HepG2 (cell line): Measurements from ENCODE around the gene RNF149. TPM values are rescaled to one million over a fixed set of nuclear protein-coding genes. Genes with fewer than 3 reads are reported as not detected.

Experiments used
- BRCA1 ChIP-seq: sonication (generic); formaldehyde crosslinking; IDR thresholded peaks from 2 replicates; pipeline ENCODE4 v1.4.0; 2020; ENCODE audit warnings: missing genetic modification reagents
- HDAC2 ChIP-seq: sonication (generic); formaldehyde crosslinking; IDR thresholded peaks from 2 replicates; pipeline ENCODE4 v1.4.0; 2020; ENCODE audit warnings: missing genetic modification reagents
- KDM3A ChIP-seq: IDR thresholded peaks from 2 replicates; pipeline ENCODE4 v1.6.1; 2018; ENCODE audit warnings: low read depth, missing compliant biosample characterization
- NKX3-1 ChIP-seq: sonication (generic); formaldehyde crosslinking; IDR thresholded peaks from 2 replicates; pipeline ENCODE4 v1.5.0; 2020; ENCODE audit warnings: missing genetic modification reagents
- RFXANK ChIP-seq: IDR thresholded peaks from 2 replicates; pipeline ENCODE4 v1.6.1; 2016
- YY1 ChIP-seq: IDR thresholded peaks from 2 replicates; pipeline ENCODE4 v1.6.1; 2011; ENCODE audit warnings: low read length, low read depth, moderate library complexity, mild to moderate bottlenecking; ENCODE audit not compliant: insufficient read depth, insufficient replicate concordance
- ZFAT ChIP-seq: sonication (generic); formaldehyde crosslinking; conservative IDR thresholded peaks from 2 replicates; pipeline ENCODE4 v1.8.1; 2023; ENCODE audit warnings: missing genetic modification reagents, inconsistent platforms
- ZNF552 ChIP-seq: sonication (generic); formaldehyde crosslinking; IDR thresholded peaks from 2 replicates; pipeline ENCODE4 v1.9.0; 2022; ENCODE audit warnings: missing genetic modification reagents, mild to moderate bottlenecking, borderline replicate concordance
- polyA plus RNA-seq, 8 experiments: library from polyadenylated mRNA; depleted of rRNA in 3 of 8; stranded (reverse) in 7 of 8; unstranded in 1 of 8; fragments of >200 nt; fragmentation: Illumina TruSeq in 4 of 8; extraction: Trizol in 4 of 8; gene quantifications; 2 replicates each; pipeline versions ENCODE4 v1.2.1 to v1.2.3, GENCODE V29; 2011 to 2016; ENCODE audit warnings: low read depth in 4 of 8, missing spikeins in 1 of 8, mixed read lengths in 1 of 8; ENCODE audit not compliant: insufficient read depth in 1 of 8
- total RNA-seq, 5 experiments: library from RNA; depleted of rRNA; stranded (reverse); fragments of >200 nt; fragmentation: Illumina TruSeq; extraction: Trizol; gene quantifications; 2 replicates each; pipeline ENCODE4 v1.2.3, GENCODE V29; 2016; ENCODE audit warnings: low read depth in 1 of 5
- TF ChIP-seq, protein P1 (sequence below): sonication (generic); formaldehyde crosslinking; IDR thresholded peaks from 2 replicates; pipeline ENCODE4 v1.5.0; 2020; ENCODE audit warnings: mild to moderate bottlenecking, missing genetic modification reagents
- TF ChIP-seq, protein P2 (sequence below): sonication (generic); formaldehyde crosslinking; IDR thresholded peaks from 2 replicates; pipeline ENCODE4 v1.8.1; 2023; ENCODE audit warnings: mild to moderate bottlenecking, inconsistent platforms, moderate library complexity, missing genetic modification reagents, borderline replicate concordance
- TF ChIP-seq, protein P3 (sequence below): sonication (generic); formaldehyde crosslinking; IDR thresholded peaks from 2 replicates; pipeline ENCODE4 v1.4.0; 2020; ENCODE audit warnings: missing genetic modification reagents, mild to moderate bottlenecking, borderline replicate concordance
- TF ChIP-seq, protein P4 (sequence below): sonication (generic); formaldehyde crosslinking; IDR thresholded peaks from 2 replicates; pipeline ENCODE4 v1.5.1; 2020; ENCODE audit warnings: mild to moderate bottlenecking, missing genetic modification reagents, moderate library complexity
- TF ChIP-seq, protein P5 (sequence below): sonication (generic); formaldehyde crosslinking; IDR thresholded peaks from 2 replicates; pipeline ENCODE4 v1.8.0; 2023; ENCODE audit warnings: mild to moderate bottlenecking, missing genetic modification reagents

The RNF149 gene
- total and polyA plus RNA-seq, 2 of the 13 experiments (the other 11 are each of a cell fraction or from before 2014, with no cell fraction given) = 87.6 to 109 TPM

DNA sequence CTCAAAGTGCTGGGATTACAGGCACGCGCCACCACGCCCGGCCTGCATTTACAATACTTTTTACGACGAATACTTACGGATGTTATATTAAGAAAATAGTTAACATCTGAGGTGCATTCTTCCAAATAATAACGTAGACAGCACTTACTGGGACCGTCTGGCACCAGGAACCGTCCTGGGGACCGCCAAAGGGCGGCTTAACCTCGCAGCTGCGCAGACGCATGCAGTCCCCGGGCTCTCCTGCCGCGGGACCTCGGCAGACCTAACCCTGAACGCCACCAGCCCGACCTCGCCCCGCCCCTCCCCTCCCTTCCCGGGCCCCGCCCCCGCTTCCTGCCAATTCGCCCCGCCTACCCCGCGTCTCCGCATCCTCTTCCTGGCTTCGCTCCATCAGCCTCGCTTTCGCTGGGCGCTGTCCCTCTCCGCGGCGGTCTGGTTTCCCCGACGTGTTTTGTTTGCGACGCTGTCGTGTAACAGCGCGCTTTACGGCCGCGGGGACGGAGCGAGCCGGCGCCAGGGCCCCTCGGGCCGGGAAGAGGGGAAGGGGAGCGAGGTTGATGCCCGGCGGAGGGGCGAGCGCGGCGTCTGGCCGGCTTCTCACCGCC, 56.0 kb downstream of the RNF149 start, which contains the start of gene CNOT11 (continued):
- TF ChIP-seq ZNF552 (CRISPR knock-in tag) (peak; percentile 86; the same call in 1 of the 2 replicates), KDM3A (CRISPR knock-in tag) (peak; percentile 79), ZFAT (CRISPR knock-in tag) (no peak), NKX3-1 (CRISPR knock-in tag) (no peak; the same call in none of the 2 replicates), BRCA1 (CRISPR knock-in tag) (no peak; the same call in 1 of the 2 replicates), HDAC2 (peak; percentile 84), YY1 (peak; percentile 66), RFXANK (no peak)
- TF ChIP-seq, protein P1, sequence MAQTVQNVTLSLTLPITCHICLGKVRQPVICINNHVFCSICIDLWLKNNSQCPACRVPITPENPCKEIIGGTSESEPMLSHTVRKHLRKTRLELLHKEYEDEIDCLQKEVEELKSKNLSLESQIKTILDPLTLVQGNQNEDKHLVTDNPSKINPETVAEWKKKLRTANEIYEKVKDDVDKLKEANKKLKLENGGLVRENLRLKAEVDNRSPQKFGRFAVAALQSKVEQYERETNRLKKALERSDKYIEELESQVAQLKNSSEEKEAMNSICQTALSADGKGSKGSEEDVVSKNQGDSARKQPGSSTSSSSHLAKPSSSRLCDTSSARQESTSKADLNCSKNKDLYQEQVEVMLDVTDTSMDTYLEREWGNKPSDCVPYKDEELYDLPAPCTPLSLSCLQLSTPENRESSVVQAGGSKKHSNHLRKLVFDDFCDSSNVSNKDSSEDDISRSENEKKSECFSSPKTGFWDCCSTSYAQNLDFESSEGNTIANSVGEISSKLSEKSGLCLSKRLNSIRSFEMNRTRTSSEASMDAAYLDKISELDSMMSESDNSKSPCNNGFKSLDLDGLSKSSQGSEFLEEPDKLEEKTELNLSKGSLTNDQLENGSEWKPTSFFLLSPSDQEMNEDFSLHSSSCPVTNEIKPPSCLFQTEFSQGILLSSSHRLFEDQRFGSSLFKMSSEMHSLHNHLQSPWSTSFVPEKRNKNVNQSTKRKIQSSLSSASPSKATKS (CRISPR knock-in tag) = 0 out of 2 replicates have a peak, but pooled peaks have one; percentile 79
- TF ChIP-seq, protein P2, sequence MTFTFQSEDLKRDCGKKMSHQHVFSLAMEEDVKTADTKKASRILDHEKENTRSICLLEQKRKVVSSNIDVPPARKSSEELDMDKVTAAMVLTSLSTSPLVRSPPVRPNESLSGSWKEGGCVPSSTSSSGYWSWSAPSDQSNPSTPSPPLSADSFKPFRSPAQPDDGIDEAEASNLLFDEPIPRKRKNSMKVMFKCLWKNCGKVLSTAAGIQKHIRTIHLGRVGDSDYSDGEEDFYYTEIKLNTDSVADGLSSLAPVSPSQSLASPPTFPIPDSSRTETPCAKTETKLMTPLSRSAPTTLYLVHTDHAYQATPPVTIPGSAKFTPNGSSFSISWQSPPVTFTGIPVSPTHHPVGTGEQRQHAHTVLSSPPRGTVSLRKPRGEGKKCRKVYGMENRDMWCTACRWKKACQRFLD (CRISPR knock-in tag) = peak; percentile 11; the same call in 1 of the 2 replicates
- TF ChIP-seq, protein P3, sequence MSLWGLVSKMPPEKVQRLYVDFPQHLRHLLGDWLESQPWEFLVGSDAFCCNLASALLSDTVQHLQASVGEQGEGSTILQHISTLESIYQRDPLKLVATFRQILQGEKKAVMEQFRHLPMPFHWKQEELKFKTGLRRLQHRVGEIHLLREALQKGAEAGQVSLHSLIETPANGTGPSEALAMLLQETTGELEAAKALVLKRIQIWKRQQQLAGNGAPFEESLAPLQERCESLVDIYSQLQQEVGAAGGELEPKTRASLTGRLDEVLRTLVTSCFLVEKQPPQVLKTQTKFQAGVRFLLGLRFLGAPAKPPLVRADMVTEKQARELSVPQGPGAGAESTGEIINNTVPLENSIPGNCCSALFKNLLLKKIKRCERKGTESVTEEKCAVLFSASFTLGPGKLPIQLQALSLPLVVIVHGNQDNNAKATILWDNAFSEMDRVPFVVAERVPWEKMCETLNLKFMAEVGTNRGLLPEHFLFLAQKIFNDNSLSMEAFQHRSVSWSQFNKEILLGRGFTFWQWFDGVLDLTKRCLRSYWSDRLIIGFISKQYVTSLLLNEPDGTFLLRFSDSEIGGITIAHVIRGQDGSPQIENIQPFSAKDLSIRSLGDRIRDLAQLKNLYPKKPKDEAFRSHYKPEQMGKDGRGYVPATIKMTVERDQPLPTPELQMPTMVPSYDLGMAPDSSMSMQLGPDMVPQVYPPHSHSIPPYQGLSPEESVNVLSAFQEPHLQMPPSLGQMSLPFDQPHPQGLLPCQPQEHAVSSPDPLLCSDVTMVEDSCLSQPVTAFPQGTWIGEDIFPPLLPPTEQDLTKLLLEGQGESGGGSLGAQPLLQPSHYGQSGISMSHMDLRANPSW (CRISPR knock-in tag) = no peak; the same call in 1 of the 2 replicates
- TF ChIP-seq, protein P4, sequence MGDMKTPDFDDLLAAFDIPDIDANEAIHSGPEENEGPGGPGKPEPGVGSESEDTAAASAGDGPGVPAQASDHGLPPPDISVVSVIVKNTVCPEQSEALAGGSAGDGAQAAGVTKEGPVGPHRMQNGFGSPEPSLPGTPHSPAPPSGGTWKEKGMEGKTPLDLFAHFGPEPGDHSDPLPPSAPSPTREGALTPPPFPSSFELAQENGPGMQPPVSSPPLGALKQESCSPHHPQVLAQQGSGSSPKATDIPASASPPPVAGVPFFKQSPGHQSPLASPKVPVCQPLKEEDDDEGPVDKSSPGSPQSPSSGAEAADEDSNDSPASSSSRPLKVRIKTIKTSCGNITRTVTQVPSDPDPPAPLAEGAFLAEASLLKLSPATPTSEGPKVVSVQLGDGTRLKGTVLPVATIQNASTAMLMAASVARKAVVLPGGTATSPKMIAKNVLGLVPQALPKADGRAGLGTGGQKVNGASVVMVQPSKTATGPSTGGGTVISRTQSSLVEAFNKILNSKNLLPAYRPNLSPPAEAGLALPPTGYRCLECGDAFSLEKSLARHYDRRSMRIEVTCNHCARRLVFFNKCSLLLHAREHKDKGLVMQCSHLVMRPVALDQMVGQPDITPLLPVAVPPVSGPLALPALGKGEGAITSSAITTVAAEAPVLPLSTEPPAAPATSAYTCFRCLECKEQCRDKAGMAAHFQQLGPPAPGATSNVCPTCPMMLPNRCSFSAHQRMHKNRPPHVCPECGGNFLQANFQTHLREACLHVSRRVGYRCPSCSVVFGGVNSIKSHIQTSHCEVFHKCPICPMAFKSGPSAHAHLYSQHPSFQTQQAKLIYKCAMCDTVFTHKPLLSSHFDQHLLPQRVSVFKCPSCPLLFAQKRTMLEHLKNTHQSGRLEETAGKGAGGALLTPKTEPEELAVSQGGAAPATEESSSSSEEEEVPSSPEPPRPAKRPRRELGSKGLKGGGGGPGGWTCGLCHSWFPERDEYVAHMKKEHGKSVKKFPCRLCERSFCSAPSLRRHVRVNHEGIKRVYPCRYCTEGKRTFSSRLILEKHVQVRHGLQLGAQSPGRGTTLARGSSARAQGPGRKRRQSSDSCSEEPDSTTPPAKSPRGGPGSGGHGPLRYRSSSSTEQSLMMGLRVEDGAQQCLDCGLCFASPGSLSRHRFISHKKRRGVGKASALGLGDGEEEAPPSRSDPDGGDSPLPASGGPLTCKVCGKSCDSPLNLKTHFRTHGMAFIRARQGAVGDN (CRISPR knock-in tag) = peak; percentile 97
- TF ChIP-seq, protein P5, sequence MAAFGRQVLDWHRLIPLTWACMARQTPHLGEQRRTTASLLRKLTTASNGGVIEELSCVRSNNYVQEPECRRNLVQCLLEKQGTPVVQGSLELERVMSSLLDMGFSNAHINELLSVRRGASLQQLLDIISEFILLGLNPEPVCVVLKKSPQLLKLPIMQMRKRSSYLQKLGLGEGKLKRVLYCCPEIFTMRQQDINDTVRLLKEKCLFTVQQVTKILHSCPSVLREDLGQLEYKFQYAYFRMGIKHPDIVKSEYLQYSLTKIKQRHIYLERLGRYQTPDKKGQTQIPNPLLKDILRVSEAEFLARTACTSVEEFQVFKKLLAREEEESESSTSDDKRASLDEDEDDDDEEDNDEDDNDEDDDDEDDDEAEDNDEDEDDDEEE (CRISPR knock-in tag) = no peak
